K562 (cell line): ENCODE data around the gene PJA1. TPM values are rescaled to one million over a fixed set of nuclear protein-coding genes. Genes with fewer than 3 reads are reported as not detected.

Experiments
- ATAC-seq: fragments of 200-7000 bp; cut with Tn5 transposase; 3 replicates; pipeline ENCODE4 v1.9.1; 2020; ENCODE audit warnings: moderate library complexity
- BruUV-seq: library from RNA; stranded (reverse); fragments of 400-500 nt; replicated peaks from 2 replicates; lab custom pipeline; 2021; lab: Mats Ljungman, UMichigan
- CTCF ChIA-PET: fragments of 300-600 bp; formaldehyde crosslinking; extraction: SDS; loops from one replicate; lab custom pipeline; 2021; ENCODE audit warnings: low intra/inter-chr PET ratio; lab: Yijun Ruan, JAX
- POLR2A ChIA-PET: fragments of 300-600, 350-650 bp; sonication (Branson Sonifier 250); formaldehyde crosslinking; extraction: SDS; loops from one replicate; lab custom pipeline; 2021; ENCODE audit warnings: antibody characterized with exemption, inconsistent platforms; lab: Yijun Ruan, JAX
- DNase-seq, 4 experiments: peaks; one replicate each; pipeline versions ENCODE4 v3.0.0 to v3.0.0-alpha.2; 2011 to 2018; ENCODE audit warnings: low spot score in 3 of 4, mixed read lengths in 3 of 4; ENCODE audit errors: extremely low read depth in 1 of 4
- FAIRE-seq: peaks from 2 replicates; lab custom pipeline; 2011; peaks lifted over from hg19 to GRCh38; lab: Jason Lieb, UNC
- H2AFZ ChIP-seq: 2 replicates; pipeline ENCODE4 v1.6.0; 2011; ENCODE audit warnings: low read depth, low read length, control low read depth, inconsistent platforms
- H3K27ac ChIP-seq: fragments of 200-600 bp; 3 replicates; pipeline ENCODE4 v1.8.0; 2011; ENCODE audit warnings: low read depth, mild to moderate bottlenecking, control low read depth, inconsistent platforms, low read length, moderate library complexity, mixed read lengths; ENCODE audit errors: extremely low read depth
- H3K27me3 ChIP-seq, 2 experiments: fragments of 300-600 bp in 1 of 2; 2 replicates in 1 of 2; 3 replicates in 1 of 2; pipeline versions ENCODE4 v1.6.0 to v1.8.0; 2011; ENCODE audit warnings: inconsistent platforms in 2 of 2, low read length in 2 of 2, mild to moderate bottlenecking in 1 of 2, mixed read lengths in 1 of 2, moderate library complexity in 1 of 2; ENCODE audit not compliant: control insufficient read depth in 2 of 2, insufficient read depth in 2 of 2
- H3K36me3 ChIP-seq: fragments of 300-600 bp; 3 replicates; pipeline ENCODE4 v1.8.0; 2011; ENCODE audit warnings: mild to moderate bottlenecking, low read length, inconsistent platforms; ENCODE audit not compliant: control insufficient read depth, insufficient read depth
- H3K4me1 ChIP-seq, 2 experiments: fragments of 200-600 bp in 1 of 2; replicated peaks in 1 of 2; 2 replicates in 1 of 2; 3 replicates in 1 of 2; pipeline versions ENCODE4 v1.5.1 to v1.8.0; 2011; ENCODE audit warnings: inconsistent platforms in 2 of 2, low read length in 2 of 2, mild to moderate bottlenecking in 1 of 2, mixed read lengths in 1 of 2, moderate library complexity in 1 of 2; ENCODE audit not compliant: control insufficient read depth in 2 of 2, insufficient read depth in 2 of 2
- H3K4me2 ChIP-seq: 2 replicates; pipeline ENCODE4 v1.6.1; 2011; ENCODE audit warnings: low read length, control low read depth, inconsistent platforms, mixed read lengths; ENCODE audit not compliant: insufficient read depth
- H3K4me3 ChIP-seq: fragments of 200-600 bp; sonication (generic), shearing (Covaris generic); 2 replicates; pipeline ENCODE4 v1.5.1; 2016; ENCODE audit warnings: control low read depth, inconsistent platforms
- H3K79me2 ChIP-seq: fragments of 200-600 bp; 3 replicates; pipeline ENCODE4 v1.8.0; 2011; ENCODE audit warnings: low read length, inconsistent platforms; ENCODE audit not compliant: control insufficient read depth, insufficient read depth
- H3K9ac ChIP-seq, 2 experiments: 2 replicates each; pipeline versions ENCODE4 v1.6.0 to v1.6.1; 2011; ENCODE audit warnings: low read depth in 2 of 2, low read length in 2 of 2, control low read depth in 1 of 2, inconsistent platforms in 1 of 2, mild to moderate bottlenecking in 1 of 2, mixed read lengths in 1 of 2; ENCODE audit not compliant: insufficient read depth in 1 of 2
- H3K9me1 ChIP-seq: one replicate; pipeline ENCODE4 v1.6.0; 2011; ENCODE audit warnings: inconsistent platforms, mild to moderate bottlenecking, low read length, moderate library complexity; ENCODE audit not compliant: control insufficient read depth, insufficient read depth
- H3K9me3 ChIP-seq: replicated peaks from 2 replicates; pipeline ENCODE4 v1.5.1; 2011; ENCODE audit warnings: low read depth, low read length, inconsistent platforms; ENCODE audit not compliant: control insufficient read depth, insufficient read depth
- H4K20me1 ChIP-seq: replicated peaks from 2 replicates; pipeline ENCODE4 v1.6.1; 2011; ENCODE audit warnings: low read length, inconsistent platforms, mixed read lengths; ENCODE audit not compliant: control insufficient read depth, insufficient read depth
- CSDE1 ChIP-seq, 2 experiments: fragments of 450-650 bp; IDR thresholded peaks; 2 replicates each; pipeline ENCODE4 v1.6.1; 2016; ENCODE audit warnings: mild to moderate bottlenecking in 1 of 2
- DPF2 ChIP-seq: fragments of 450-650 bp; IDR thresholded peaks from 2 replicates; pipeline ENCODE4 v1.6.1; 2016
- E4F1 ChIP-seq: fragments of 250-450 bp; sonication (Bioruptor Pico); IDR thresholded peaks from 2 replicates; pipeline ENCODE4 v1.5.0; 2021; ENCODE audit warnings: mild to moderate bottlenecking, borderline replicate concordance
- FOXK2 ChIP-seq, 2 experiments: fragments of 450-650 bp; IDR thresholded peaks in 1 of 2; conservative IDR thresholded peaks in 1 of 2; 2 replicates each; pipeline ENCODE4 v1.6.1; 2016; ENCODE audit warnings: low read depth in 2 of 2, mild to moderate bottlenecking in 1 of 2
- GTF2E2 ChIP-seq: fragments of 200-800 bp; sonication (Bioruptor generic); IDR thresholded peaks from 2 replicates; pipeline ENCODE4 v1.6.1; 2016; ENCODE audit warnings: missing genetic modification characterization, missing compliant biosample characterization
- HEY1 ChIP-seq: fragments of 250-450 bp; sonication (Bioruptor Pico); IDR thresholded peaks from 2 replicates; pipeline ENCODE4 v1.5.0; 2020; ENCODE audit warnings: mild to moderate bottlenecking, moderate library complexity, borderline replicate concordance
- MAFF ChIP-seq: IDR thresholded peaks from 2 replicates; pipeline ENCODE4 v1.6.1; 2012; ENCODE audit warnings: low read length, improper control_type of control experiment
- RBM22 ChIP-seq: fragments of 200-400 bp; formaldehyde crosslinking; IDR thresholded peaks from 2 replicates; pipeline ENCODE4 v1.6.1; 2018; ENCODE audit warnings: low read length, low read depth; ENCODE audit not compliant: poor library complexity, severe bottlenecking
- SRSF1 ChIP-seq: fragments of 200-400 bp; formaldehyde crosslinking; IDR thresholded peaks from 2 replicates; pipeline ENCODE4 v1.6.1; 2017; ENCODE audit warnings: mild to moderate bottlenecking, low read depth, low read length, moderate library complexity
- TAF1 ChIP-seq: IDR thresholded peaks from 2 replicates; pipeline ENCODE4 v1.6.1; 2011; ENCODE audit warnings: mild to moderate bottlenecking, low read length, moderate library complexity; ENCODE audit not compliant: insufficient read depth, control insufficient read depth, severe bottlenecking; ENCODE audit errors: extremely low read depth
- TCF7 ChIP-seq: sonication (generic); IDR thresholded peaks from 2 replicates; pipeline ENCODE4 v1.6.1; 2016; ENCODE audit warnings: antibody characterized with exemption, borderline replicate concordance
- TRIM25 ChIP-seq: fragments of 450-650 bp; IDR thresholded peaks from 2 replicates; pipeline ENCODE4 v1.7.0; 2016; ENCODE audit warnings: borderline replicate concordance
- WGBS: fragments of 100-300 bp; shearing (Covaris generic); methylation state at CpG from one replicate; pipeline ENCODE4 v1.1.6; 2016; ENCODE audit warnings: low coverage, mixed read lengths; ENCODE audit not compliant: insufficient coverage; ENCODE audit errors: missing lambda C conversion rate; 5-methylcytosine and 5-hydroxymethylcytosine counted together
- in situ Hi-C: fragments of 300-500 bp; cut with MboI; formaldehyde crosslinking; loops from 4 replicates; pipeline ENCODE4 v1.15.0; 2018; ENCODE audit warnings: inconsistent platforms, mixed read lengths
- intact Hi-C: fragments of 100-400 bp; cut with micrococcal nuclease; formaldehyde crosslinking; loops from 2 replicates; pipeline ENCODE4 v1.14.2; 2022
- polyA plus RNA-seq, 8 experiments: library from polyadenylated mRNA; depleted of rRNA in 4 of 8; stranded (reverse) in 5 of 8; unstranded in 3 of 8; fragments of >200 nt; fragmentation: Nextera tagmentation in 2 of 8; fragmentation: Illumina TruSeq in 1 of 8; extraction: Ambion mirVana in 2 of 8; extraction: Trizol in 1 of 8; gene quantifications; 2 replicates each; pipeline versions ENCODE4 v1.2.1 to v1.2.3, GENCODE V29; 2011 to 2014; ENCODE audit warnings: inconsistent platforms in 1 of 8, missing spikeins in 1 of 8
- total RNA-seq, 7 experiments: library from RNA; depleted of rRNA in 6 of 7; stranded (reverse); fragments of >200 nt in 6 of 7; fragmentation: Illumina TruSeq in 2 of 7; extraction: Trizol in 2 of 7; gene quantifications; 2 replicates each; pipeline versions ENCODE4 v1.2.1 to v1.2.3, GENCODE V29; 2011 to 2021; ENCODE audit warnings: low replicate concordance in 1 of 7
- TF ChIP-seq, protein P1 (sequence below): fragments of 250-450 bp; sonication (Bioruptor Pico); IDR thresholded peaks from 2 replicates; pipeline ENCODE4 v1.9.0; 2021; ENCODE audit warnings: mild to moderate bottlenecking
- TF ChIP-seq, protein P2 (sequence below): sonication (generic); formaldehyde crosslinking; IDR thresholded peaks from 2 replicates; pipeline ENCODE4 v1.8.1; 2022; ENCODE audit warnings: missing genetic modification reagents

Gene PJA1
- total and polyA plus RNA-seq, 9 of the 15 experiments (the other 6 are each of a cell fraction or from before 2014, with no cell fraction given) = 1.6 to 6.0 (median 4.0) TPM

GRCh38 chrX:69186651-69187050, 21.4 kb upstream of the PJA1 start:
- 0 out of 2 replicates have a peak, but pooled peaks cover 2% of the 10 kb centered on the region for H4K20me1 ChIP-seq
- no peak overlapping the region for H3K27ac ChIP-seq
- no TSS peak for BruUV-seq
- no peaks in the 10 kb centered on the region for H3K36me3 ChIP-seq
- H3K4me2 ChIP-seq = no peak overlapping the region
- ATAC-seq (no peak), DNase-seq (no peak), FAIRE-seq (no peak)
- intact Hi-C loops = no loop called here
- ChIA-PET CTCF (no interaction called here), POLR2A (no interaction called here)
- 0% methylated on average over 1 of the region's 1 CpG for WGBS
- in situ Hi-C loops = no loop called here
- H2AFZ ChIP-seq = no peak overlapping the region
- no peaks in the 10 kb centered on the region for H3K9me3 ChIP-seq
- H3K79me2 ChIP-seq = no peaks in the 10 kb centered on the region
- no peaks in the 10 kb centered on the region for H3K9me1 ChIP-seq
- H3K27me3 ChIP-seq = peaks cover 0 to 6% of the 10 kb centered on the region in 2 experiments; a peak in 2 of 5 replicates
- no peaks in the 10 kb centered on the region for H3K4me1 ChIP-seq
- TF ChIP-seq DPF2 = no peak
- TF ChIP-seq MAFF = no peak
- no peak for TF ChIP-seq GTF2E2
- TF ChIP-seq E4F1 = no peak
- no peak for TF ChIP-seq SRSF1
- no peak for TF ChIP-seq TCF7
- no peak for TF ChIP-seq TAF1
- TF ChIP-seq, protein P1, sequence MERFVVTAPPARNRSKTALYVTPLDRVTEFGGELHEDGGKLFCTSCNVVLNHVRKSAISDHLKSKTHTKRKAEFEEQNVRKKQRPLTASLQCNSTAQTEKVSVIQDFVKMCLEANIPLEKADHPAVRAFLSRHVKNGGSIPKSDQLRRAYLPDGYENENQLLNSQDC (CRISPR knock-in tag) = no peak
- no peak for TF ChIP-seq RBM22
- no peak for TF ChIP-seq HEY1 (CRISPR knock-in tag)
- no peak for TF ChIP-seq TRIM25
- no peak for TF ChIP-seq CSDE1 (IDR thresholded peaks at IDR 0.05)
- TF ChIP-seq, protein P2, sequence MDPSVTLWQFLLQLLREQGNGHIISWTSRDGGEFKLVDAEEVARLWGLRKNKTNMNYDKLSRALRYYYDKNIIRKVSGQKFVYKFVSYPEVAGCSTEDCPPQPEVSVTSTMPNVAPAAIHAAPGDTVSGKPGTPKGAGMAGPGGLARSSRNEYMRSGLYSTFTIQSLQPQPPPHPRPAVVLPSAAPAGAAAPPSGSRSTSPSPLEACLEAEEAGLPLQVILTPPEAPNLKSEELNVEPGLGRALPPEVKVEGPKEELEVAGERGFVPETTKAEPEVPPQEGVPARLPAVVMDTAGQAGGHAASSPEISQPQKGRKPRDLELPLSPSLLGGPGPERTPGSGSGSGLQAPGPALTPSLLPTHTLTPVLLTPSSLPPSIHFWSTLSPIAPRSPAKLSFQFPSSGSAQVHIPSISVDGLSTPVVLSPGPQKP (CRISPR knock-in tag) = no peak
- TF ChIP-seq FOXK2 (conservative IDR thresholded peaks at IDR 0.05 in 1 of 2, IDR thresholded peaks at IDR 0.05 in 1 of 2; ENCODE audit: low read depth in 2 of 2) = no peak
- TF ChIP-seq, all 486 proteins: peak for 0
- no peak overlapping the region for H3K9ac ChIP-seq
- H3K4me3 ChIP-seq = no peak overlapping the region
